Right atrium auricular region (tissue), 2 donors: ENCODE results near the gene USP32. TPM values are rescaled to one million over a fixed set of nuclear protein-coding genes. Genes with fewer than 3 reads are reported as not detected.

Experiments
- DNase-seq: peaks from one replicate; pipeline ENCODE4 v3.0.0-alpha.2; 2019; ENCODE audit warnings: low spot score
- H3K27ac ChIP-seq, 2 donors: fragments of 200-600 bp; sonication (generic); 1 replicate in 1 of 2; 2 replicates in 1 of 2; pipeline ENCODE4 v1.5.1; 2016 to 2019
- H3K27me3 ChIP-seq, 2 donors: fragments of 200-600 bp; sonication (generic); one replicate each; pipeline versions ENCODE4 v1.5.1 to v1.6.0; 2017 to 2019
- H3K36me3 ChIP-seq: fragments of 200-600 bp; sonication (generic); one replicate; pipeline ENCODE4 v1.5.1; 2016
- H3K4me1 ChIP-seq, 2 donors: fragments of 200-600 bp; sonication (generic); one replicate each; pipeline versions ENCODE4 v1.5.1 to v1.6.0; 2017 to 2019
- H3K4me3 ChIP-seq, 2 donors: fragments of 200-600 bp; sonication (generic); 1 replicate in 1 of 2; 2 replicates in 1 of 2; pipeline ENCODE4 v1.5.1; 2017 to 2019; ENCODE audit warnings: mild to moderate bottlenecking in 1 of 2, moderate library complexity in 1 of 2
- H3K9me3 ChIP-seq, 2 donors: fragments of 200-600 bp; sonication (generic); one replicate each; pipeline ENCODE4 v1.5.1; 2019
- CTCF ChIP-seq, 2 donors: fragments of 200-600 bp; sonication (generic); IDR thresholded peaks; one replicate each; pipeline ENCODE4 v1.5.1; 2019; ENCODE audit warnings: antibody characterized with exemption in 2 of 2
- total RNA-seq, 2 donors: library from RNA; depleted of rRNA; stranded (reverse); fragments of >200 nt; gene quantifications; one replicate each; pipeline ENCODE4 v1.1.0, GENCODE V29; 2016

USP32 gene
- total RNA-seq, 2 donors from 2014 or later: 24.5 to 27.7 TPM

GRCh38 chr17:60403523-60403810 lies 11.5 kb upstream of the USP32 start:
- Histone ChIP-seq H3K4me1 (no peaks in the 10 kb centered on the region), H3K27ac (no peak overlapping the region), H3K36me3 (no peaks in the 10 kb centered on the region), H3K9me3 (no peaks in the 10 kb centered on the region), H3K4me3 (no peak overlapping the region), H3K27me3 (no peaks in the 10 kb centered on the region)
- TF ChIP-seq CTCF (IDR thresholded peaks at IDR 0.05): no peak
- no peak for DNase-seq

GRCh38 chr17:60401819-60402218 lies 9.9 kb upstream of the USP32 start:
- TF ChIP-seq CTCF (IDR thresholded peaks at IDR 0.05): no peak
- H3K27ac ChIP-seq: no peak overlapping the region
- no peak overlapping the region for H3K4me3 ChIP-seq
- no peaks in the 10 kb centered on the region for H3K9me3 ChIP-seq
- DNase-seq: no peak
- no peaks in the 10 kb centered on the region for H3K27me3 ChIP-seq
- no peaks in the 10 kb centered on the region for H3K4me1 ChIP-seq
- H3K36me3 ChIP-seq: no peaks in the 10 kb centered on the region

GRCh38 chr17:60398227-60398959 lies 6.5 kb upstream of the USP32 start:
- Histone ChIP-seq H3K27ac (peak overlapping the region in 1 of 2 donors; percentile 29), H3K4me1 (no peaks in the 10 kb centered on the region), H3K27me3 (no peaks in the 10 kb centered on the region)

GRCh38 chr17:60396412-60396811 lies 4.5 kb upstream of the USP32 start:
- peaks cover 0 to 3% of the 10 kb centered on the region in 2 donors for H3K4me1 ChIP-seq
- no peak for DNase-seq

More at GRCh38 chr17:60398227-60398959, 6.5 kb upstream of the USP32 start:
- no peak for TF ChIP-seq CTCF (IDR thresholded peaks at IDR 0.05)
- Histone ChIP-seq H3K36me3 (no peaks in the 10 kb centered on the region), H3K4me3 (no peak overlapping the region), H3K9me3 (no peaks in the 10 kb centered on the region)
- DNase-seq: no peak

GRCh38 chr17:60395508-60396065 lies 3.7 kb upstream of the USP32 start:
- Histone ChIP-seq H3K27me3 (no peaks in the 10 kb centered on the region), H3K9me3 (no peaks in the 10 kb centered on the region), H3K4me1 (peaks cover 0 to 8% of the 10 kb centered on the region in 2 donors), H3K4me3 (no peak overlapping the region), H3K36me3 (no peaks in the 10 kb centered on the region), H3K27ac (no peak overlapping the region)
- no peak for DNase-seq
- TF ChIP-seq CTCF (IDR thresholded peaks at IDR 0.05): no peak

More at GRCh38 chr17:60396412-60396811, 4.5 kb upstream of the USP32 start:
- H3K27me3 ChIP-seq: no peaks in the 10 kb centered on the region
- no peak for TF ChIP-seq CTCF (IDR thresholded peaks at IDR 0.05)
- no peaks in the 10 kb centered on the region for H3K9me3 ChIP-seq
- H3K4me3 ChIP-seq: no peak overlapping the region
- no peaks in the 10 kb centered on the region for H3K36me3 ChIP-seq
- H3K27ac ChIP-seq: no peak overlapping the region
